CMK (cell line): ENCODE measurements around the gene BMERB1.
"Not testable (repeated sequence)": the region's sequence is repeated elsewhere in the genome, so short reads cannot be mapped to it uniquely, and the experiment has no call there.

Source experiments
- DNase-seq: peaks from one replicate; pipeline ENCODE4 v3.0.0-alpha.2; 2010; ENCODE audit warnings: low read depth

Gene BMERB1

GRCh38 chr16:15594711-15595320, 160.4 kb downstream of the BMERB1 start:
- no peak for DNase-seq

DNA sequence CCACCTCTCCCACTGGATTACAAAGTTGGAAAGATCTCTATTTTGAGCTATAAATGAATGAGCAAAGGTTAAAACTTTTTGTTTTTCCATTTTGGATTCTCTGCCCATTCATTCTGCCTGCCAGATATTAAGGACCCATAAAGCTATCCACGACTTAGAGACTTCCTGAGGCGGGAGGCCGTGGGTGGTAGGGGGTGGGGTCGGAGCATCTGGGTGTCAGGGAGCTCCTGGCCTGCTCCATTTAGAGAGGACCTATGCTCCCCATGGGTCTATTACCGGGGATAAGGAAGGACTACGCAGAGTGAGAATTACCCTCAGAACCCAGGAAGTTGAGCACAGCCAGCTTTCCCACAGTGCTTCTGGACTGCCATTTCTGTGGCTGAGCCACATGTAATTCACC, 162.7 kb downstream of the BMERB1 start:
- DNase-seq = no peak

DNA sequence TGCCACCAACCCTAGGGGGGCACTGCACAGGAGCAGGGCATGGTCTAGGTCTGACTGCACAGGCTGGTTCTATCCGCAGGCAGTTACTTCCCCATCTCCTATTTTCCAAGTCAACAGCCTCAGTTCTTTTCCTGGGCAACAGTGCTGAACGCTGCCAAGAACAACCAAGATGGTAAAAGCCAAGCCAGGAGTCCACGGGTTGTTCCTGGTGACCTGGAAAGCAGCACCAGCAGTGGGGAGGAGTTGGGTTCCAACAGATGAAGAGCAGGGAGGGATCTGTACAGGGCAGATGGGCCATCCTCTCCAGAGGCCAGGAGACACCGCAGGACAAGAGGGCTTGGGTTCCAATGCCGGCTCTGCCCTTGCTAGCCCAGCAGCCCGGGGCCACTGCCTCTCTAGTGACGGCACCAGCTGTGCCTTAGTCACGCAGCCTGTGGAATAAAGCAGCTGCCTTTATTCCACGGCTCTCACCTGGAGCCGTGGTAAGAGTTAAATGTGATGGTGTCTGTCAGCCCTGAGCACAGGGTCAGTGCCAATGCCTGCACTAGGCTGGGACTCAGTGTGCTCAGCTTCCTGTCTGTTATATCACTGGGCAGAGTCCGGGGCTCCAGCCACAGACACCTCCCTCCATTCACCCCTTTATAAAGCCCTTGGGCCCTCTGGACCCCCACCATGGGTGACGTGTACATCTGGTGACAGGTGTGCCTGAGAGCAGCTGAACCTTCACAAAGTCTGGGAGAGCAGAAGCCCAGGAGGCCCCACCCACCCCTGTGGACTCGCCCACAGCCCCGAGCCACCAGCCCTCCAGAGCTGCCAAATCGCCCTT, 163.6 kb downstream of the BMERB1 start:
- no peak for DNase-seq

DNA sequence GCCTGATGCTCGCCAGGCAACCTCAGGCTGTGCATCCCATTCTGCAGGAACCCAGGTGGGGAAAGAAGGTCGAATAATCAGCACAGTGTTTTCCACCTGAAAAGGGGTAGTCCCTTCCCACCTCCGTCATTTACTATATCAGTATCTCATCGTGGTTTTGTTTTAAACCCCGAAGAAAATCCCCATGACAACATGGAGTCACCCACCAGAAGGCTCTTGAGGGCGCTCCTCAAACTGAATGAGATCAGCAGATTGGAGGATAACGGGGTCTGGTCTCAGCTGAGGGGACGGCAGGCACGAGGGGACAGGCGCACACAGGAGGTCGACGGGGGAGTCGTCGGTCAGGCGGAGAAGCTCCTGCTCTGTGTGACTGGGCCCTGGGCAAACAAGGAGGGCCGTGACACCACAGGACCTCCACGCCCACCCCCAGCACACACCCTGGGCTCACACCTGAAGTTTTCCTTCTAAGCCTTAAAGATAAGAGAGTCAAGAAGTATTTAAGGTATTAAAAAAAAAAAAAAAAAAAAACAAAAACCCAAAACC, 164.3 kb downstream of the BMERB1 start:
- no peak for DNase-seq

GRCh38 chr16:15599303-15600070, 165.1 kb downstream of the BMERB1 start:
- DNase-seq = no peak

DNA sequence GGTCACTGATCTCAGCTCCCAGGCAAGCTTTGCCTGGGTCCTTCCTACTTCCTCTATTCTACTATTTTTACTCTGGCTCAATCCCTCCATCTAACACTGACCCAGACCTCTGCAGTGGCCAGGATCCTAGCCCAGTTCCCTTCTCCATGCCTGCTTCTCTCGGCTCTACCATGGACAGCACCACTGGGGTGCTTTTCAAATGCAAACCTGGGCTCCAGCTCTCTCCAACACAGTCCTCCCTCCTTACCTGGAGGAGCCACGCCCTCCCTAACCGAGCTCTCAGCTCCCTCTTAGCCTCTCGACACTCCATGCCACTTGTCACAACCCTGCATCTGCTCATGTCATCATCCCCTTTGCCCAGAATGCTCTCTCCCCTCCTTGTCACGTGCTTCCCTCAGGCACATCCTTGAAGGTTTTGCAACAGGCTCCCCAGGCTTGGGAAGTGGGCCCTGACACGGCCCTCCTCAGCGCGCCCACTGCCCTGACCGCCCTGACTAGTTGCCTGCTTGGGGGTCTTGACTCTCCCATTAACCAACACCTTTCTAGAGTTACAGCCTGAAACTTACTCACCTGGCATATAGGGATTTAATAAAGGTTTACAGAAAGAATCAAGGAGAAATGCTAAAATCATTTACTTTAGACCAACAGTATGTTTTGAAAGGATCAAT, 167.0 kb downstream of the BMERB1 start:
- no peak for DNase-seq

GRCh38 chr16:15602285-15603044, 168.1 kb downstream of the BMERB1 start:
- DNase-seq = no peak

- DNase-seq = no peak
These were observed 170.4 kb downstream of the BMERB1 start for GRCh38 chr16:15604460-15605440.

DNA sequence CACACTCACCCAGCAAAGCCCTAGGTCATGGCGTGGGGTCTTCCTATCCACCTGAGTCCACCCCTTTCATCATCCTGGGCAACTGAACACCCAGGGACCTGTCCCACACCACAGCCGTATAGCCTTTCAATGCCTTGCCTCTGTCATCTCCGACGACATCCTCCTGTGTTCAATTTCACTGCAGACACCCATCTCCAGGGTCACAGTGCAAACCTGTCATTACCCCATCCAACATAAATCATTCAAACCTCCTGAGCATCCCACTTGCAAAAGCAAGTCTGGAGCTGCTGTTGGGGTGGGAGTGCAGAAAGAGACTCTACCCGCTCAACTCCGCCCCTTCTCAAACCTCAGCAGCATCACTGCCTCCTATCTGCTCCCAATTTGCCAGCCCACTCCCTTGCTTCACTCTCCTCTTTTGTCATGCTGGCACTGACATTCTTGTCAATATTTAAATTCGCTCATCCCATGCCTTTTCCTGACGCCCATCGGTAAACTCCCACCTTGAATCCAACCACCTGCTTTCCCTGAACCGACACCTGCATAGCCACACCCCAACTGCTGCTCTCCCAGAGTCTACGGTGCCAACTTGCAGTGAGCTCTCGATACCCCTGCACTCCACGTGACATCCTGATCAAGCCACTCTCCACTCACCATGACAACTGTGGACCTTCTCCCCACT, 171.6 kb downstream of the BMERB1 start:
- no peak for DNase-seq

GRCh38 chr16:15606518-15607220, 172.3 kb downstream of the BMERB1 start:
- DNase-seq = no peak

DNA sequence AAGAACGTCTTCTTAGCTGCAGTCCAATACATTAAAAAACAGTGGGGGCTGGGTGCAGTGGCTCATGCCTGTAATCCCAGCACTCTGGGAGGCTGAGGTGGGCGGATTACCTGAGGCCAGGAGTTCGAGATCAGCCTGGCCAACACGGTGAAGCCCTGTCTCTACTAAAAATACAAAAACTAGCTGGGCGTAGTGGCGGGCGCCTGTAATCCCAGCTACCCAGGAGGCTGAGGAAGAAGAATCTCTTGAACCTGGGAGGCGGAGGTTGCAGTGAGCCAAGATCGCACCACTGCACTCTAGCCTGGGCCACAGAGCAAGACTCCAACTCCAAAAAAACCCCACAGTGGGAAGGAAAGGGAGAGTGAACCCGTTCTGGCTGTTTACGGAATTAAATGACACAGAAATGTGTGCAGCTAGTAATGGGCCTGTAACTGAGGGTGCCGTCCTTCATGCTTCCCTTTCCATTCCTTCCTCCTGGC, 172.9 kb downstream of the BMERB1 start:
- not testable (repeated sequence) for DNase-seq

- DNase-seq = no peak
These were observed 173.5 kb downstream of the BMERB1 start for GRCh38 chr16:15607700-15608396.

- DNase-seq = no peak
These were observed 174.3 kb downstream of the BMERB1 start for GRCh38 chr16:15608398-15609285.

DNA sequence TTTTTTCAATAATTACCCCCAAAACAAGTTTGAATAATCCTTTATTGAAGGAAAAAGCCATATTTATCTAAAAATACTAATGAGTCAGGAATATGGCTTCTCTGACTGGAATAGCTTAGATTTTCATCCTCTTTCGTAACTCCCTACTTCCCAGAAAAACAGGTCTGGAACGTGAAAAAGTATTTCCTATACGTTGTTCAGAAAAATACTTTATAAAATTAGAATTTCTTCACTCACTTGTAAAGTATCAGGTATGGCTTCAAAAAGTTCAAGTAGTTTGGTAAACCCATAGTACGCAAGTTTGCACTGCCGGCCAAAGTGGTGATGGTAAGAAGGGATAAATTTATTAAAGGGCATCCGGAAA, 174.9 kb downstream of the BMERB1 start:
- DNase-seq = no peak

GRCh38 chr16:15610369-15610871, 176.0 kb downstream of the BMERB1 start:
- DNase-seq = no peak

GRCh38 chr16:15611610-15612009, 177.2 kb downstream of the BMERB1 start:
- DNase-seq = no peak

- DNase-seq = no peak
These were observed 179.3 kb downstream of the BMERB1 start for GRCh38 chr16:15613676-15614075.
